ENCODE data around the gene CCN5.
"Not testable (repeated sequence)": the region's sequence is repeated elsewhere in the genome, so short reads cannot be mapped to it uniquely, and the experiment has no call there.

CCN5 gene, protein sequence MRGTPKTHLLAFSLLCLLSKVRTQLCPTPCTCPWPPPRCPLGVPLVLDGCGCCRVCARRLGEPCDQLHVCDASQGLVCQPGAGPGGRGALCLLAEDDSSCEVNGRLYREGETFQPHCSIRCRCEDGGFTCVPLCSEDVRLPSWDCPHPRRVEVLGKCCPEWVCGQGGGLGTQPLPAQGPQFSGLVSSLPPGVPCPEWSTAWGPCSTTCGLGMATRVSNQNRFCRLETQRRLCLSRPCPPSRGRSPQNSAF

DNA sequence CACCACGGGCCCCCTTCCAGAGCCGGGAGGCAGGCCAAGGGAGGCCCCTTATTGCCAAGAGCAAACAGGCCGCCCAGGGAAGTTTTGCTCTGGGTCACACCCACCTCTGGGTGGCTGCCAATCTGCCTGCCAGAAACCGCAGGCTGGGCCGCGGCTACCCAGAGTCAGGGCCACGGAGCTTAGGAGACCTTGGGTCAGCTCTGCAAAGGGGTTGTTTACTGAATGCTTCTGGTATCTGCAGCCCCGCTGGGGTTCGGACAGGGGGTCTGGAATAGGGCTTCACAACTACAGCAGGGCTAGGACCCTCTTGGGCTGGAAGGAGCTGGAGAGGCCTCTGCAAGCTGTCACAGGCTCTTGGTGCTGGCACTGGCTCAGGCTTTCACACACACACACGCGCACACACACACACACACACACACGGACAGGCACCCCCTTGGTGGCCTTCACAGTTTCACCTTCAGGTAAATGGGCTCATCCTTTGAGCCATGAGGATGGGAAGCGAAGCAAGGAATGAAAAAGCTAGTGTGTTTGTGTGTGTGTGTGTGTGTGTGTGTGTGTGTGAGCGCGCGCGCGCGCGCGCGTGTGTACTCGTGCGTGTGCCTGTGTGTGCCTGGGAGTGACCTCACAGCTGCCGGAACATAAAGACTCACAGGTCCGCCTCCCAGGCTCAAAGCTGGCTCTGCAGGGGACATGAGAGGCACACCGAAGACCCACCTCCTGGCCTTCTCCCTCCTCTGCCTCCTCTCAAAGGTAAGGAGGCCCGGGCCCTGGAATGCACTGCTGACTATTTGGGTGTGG, at the start of gene CCN5:
Gene CCN5, plus strand, starts transcription at position 669 of the 798 bp plus-strand sequence. Its CDS starts 22 bp downstream, at position 691.
- FAIRE-seq (no peak), DNase-seq (ENCODE audit: insufficient read length, low spot score) (no peak)

- FAIRE-seq (no peak), DNase-seq (ENCODE audit: insufficient read length, low spot score) (no peak)
Measured at GRCh38 chr20:44666066-44666465, 49.1 kb upstream of the CCN5 start.

- DNase-seq (ENCODE audit: insufficient read length, low spot score); FAIRE-seq: not testable (repeated sequence)
Measured at GRCh38 chr20:44670851-44671250, 44.3 kb upstream of the CCN5 start.

- not testable (repeated sequence) for DNase-seq (ENCODE audit: insufficient read length, low spot score); FAIRE-seq
Measured at GRCh38 chr20:44671541-44671940, 43.6 kb upstream of the CCN5 start.

DNA sequence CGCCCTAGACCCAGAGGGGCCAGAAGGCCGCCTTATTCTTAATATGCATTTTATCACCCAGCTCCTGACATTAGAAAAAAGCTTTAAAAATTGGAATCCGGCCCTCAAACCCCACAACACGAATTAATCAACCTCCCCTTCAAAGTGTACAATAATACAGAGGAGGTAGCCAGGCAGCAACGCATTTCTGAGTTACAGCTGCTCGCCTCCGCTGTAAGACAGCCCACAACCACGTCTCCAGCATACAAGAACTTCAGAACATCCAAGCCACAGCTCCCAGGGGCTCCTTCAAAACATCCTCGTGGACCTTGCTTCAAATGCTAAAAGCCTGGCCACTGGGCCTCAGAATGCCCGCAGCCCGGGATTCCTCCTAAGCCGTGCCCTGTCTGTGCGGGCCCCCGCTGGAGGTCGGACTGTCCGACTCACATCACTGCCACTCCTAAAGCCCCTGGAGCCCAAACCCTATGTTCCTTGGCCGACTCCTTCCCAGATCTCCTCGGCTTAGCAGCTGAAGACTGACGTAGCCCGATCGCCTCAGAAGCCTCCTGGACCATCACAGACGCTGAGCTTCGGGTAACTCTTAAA, 42.8 kb upstream of the CCN5 start:
- not testable (repeated sequence) for DNase-seq (ENCODE audit: insufficient read length, low spot score); FAIRE-seq

- no peak for FAIRE-seq
Measured at GRCh38 chr20:44678242-44678641, 36.9 kb upstream of the CCN5 start.

DNA sequence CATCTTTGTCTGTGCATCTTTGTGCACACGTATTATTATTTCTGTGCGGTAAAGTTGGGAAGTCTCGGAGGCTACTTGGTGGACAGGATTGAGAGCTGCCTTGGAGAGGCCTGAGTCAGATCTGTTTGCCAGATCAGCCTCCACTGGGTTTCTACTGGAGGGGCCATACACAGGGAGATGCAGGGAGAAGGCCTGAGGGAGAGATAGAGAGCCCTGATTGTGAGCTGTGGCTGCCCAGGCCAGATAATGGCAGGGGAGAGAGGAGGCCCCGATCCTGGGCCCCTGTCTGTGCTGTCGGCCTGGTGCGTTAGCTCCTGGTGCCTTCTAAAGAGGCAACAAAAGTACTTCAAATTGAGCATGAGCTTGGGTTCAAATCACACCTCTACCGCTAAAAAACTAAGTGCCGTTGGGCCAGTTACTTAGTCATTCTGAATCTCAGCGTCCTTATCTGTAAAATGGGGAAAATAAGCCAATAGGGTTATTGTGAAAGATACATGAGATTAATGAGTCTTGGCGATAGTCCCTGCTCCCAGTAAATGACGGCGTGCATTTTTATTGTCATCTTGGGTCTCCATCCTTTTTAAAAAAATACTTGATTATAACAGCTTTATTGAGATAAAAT, 36.1 kb upstream of the CCN5 start:
- FAIRE-seq, result no peak

More at GRCh38 chr20:44678242-44678641, 36.9 kb upstream of the CCN5 start:
- no peak for DNase-seq (ENCODE audit: insufficient read length, low spot score)

DNA sequence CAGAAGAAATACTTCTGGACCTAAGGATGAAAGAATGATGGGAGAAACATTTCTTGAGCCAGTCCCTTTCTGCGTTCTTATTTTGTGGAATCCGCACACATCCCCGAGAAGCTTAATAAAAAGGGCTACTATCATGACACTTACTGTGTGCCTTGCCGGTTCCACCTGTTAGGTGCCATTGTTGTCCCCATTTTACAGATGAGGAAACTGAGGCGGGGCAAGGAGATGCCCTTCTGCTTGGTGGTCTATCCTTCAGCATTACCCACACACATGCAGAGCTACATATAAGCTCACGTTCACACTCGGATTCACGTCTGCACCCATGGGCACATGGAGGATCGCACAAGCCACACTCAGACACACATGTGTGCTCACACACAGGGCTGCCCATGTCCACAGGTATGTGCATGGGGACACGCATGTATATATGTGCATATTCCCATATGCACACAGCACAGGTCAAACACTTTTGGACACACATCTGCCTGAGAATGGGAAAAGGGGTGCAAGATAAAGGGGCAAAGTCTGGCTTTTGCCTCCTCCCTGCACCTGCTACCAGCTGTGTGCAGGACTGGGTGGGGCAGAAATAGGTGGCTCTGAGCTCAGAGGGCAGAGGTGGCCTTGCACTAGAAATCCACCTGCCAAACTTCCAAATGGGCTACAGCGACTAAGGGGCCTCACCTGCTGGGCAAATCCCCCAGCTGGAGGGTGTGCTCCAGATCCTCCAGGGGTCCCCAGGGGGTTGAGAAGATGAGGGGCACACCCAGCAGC, 33.2 kb upstream of the CCN5 start:
- DNase-seq (ENCODE audit: insufficient read length, low spot score) (no peak), FAIRE-seq (no peak)

More for the DNA sequence above, 36.1 kb upstream of the CCN5 start:
- no peak for DNase-seq (ENCODE audit: insufficient read length, low spot score)

DNA sequence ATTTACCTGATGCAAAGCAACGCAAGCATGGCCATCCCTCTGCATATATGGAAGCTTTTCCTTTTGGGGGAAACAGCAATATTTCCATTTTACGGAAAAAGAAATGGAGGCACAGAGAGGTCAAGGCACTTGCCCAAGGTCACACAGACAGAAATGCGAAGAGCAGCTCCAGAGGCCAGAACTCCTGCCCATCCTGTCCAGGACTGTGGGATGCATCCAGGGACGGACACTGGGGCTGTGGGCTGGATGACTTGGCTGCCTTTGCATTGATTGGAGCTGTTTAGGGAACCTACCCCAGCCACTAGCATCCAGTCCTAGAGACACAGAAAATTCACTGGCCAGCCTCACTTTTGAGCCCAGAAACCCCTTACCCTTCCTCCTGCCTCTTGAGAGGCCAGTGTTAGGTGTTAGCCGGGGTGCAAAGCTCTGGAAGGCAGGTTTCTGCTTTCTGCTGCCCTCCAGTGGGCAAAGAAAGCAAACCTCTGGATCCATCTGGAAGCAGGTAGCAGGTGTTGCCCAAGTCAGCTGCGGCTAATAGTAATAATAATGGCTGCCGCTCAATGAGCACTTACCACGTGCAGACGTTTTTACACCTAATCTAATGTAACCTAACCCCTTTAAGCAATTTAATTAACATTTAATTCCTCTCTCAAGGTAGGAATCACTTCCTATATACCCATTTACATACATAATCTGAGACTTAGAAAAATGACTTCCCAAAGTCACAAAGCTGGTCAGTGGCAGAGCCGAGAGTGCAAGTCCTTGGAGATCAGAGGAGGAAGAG, 31.7 kb upstream of the CCN5 start:
- DNase-seq (ENCODE audit: insufficient read length, low spot score), result peak; percentile 74
- peak; percentile 18 for FAIRE-seq

GRCh38 chr20:44684047-44684967, 30.9 kb upstream of the CCN5 start:
- no peak for DNase-seq (ENCODE audit: insufficient read length, low spot score)
- no peak for FAIRE-seq

DNA sequence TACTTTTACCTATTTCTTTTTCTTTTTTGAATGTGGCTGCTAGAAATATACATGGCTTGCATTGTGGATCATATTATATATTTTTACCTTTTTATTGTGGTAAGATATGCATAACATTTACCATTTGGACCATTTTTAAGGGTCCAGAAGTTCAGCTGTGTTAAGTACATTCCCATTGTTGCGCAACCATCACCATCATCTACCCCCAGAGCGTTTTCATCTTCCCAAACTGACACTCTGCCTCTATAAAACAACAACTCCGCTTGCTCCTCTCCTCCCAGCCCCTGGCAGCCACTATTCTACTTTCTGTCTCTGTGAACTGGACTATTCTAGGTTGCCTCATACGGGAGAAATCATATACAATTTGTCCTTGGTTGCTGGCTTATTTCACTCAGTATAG, 28.2 kb upstream of the CCN5 start:
- DNase-seq (ENCODE audit: insufficient read length, low spot score), result no peak
- no peak for FAIRE-seq

DNA sequence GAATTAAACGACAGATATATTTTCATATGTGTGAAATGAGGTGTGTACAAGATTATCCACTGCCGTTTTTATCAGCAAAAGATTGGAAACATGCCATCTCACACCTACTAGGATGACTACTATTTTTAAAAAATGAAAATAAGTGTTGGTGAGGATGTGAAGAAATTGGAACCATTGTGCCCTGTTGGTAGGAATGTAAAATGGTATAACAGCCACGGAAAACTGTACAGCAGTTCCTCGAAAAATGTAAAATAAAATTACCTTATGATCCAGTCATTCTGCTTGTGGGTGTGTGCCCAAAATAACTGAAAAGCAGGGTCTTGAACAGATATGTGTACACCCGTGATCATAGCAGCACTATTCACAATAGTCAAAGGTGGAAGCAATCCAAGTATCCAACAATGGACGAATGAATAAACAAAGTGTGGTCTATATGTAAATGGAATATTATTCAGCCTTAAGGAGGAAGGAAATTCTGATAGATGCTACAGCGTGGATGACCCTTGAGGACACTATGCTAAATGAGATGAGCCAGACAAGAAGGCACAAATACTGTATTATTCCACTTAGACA, 27.0 kb upstream of the CCN5 start:
- FAIRE-seq, result no peak
- DNase-seq (ENCODE audit: insufficient read length, low spot score), result no peak

DNA sequence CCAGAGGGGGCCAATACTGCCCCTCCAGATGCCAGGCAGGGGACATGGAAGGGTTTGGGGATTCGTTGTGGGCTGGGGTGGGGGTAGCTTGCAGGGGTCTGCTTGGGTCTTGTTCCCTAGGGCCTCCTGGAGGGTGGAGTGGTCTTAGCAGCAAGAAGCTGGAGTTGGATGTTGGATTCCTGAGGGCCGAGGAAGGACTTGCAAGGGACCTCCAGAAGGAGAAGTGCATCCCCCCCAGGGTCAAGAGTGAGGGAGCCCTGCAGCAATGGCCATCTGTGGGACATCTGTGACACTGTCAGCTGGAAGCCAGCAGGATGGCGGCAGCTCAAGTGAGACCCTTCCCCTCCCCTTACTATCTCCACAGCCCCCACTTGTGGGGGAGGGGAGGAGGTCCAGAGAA, 25.4 kb upstream of the CCN5 start:
- DNase-seq (ENCODE audit: insufficient read length, low spot score) (no peak), FAIRE-seq (no peak)

DNA sequence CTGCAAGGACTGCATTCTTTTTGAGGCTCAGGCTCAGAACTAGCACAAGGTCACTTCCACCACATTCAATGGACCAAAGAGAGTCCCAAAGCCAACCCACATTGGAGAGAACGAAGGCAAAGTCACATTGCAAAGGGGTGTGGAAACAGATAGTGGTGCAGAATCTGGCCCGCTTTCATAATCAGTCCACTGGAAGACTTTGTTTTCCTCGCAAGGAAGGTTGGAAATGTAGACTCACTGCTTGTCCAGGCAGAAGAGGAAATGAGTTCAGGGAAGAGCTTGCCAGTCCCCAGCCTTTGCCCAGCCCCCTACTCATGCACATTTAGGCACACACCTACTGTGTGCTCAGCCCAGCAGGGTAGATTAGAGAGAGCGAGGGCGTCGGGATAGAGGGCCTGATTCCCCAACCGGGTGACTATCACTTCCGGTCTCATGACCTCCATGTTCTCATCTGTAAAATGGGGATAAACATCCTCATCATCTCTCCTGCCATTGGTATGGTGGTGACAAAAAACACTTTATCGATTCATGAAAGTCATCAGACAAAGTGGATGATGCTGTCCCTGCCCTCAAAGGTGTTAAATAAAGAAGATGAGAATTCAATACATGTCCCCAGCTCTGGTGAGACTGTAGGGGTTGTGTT, 24.3 kb upstream of the CCN5 start:
- FAIRE-seq, result no peak
- DNase-seq (ENCODE audit: insufficient read length, low spot score), result no peak

GRCh38 chr20:44691424-44692423, 23.4 kb upstream of the CCN5 start:
- DNase-seq (ENCODE audit: insufficient read length, low spot score), result no peak
- FAIRE-seq, result no peak

GRCh38 chr20:44692932-44693480, 22.2 kb upstream of the CCN5 start:
- no peak for FAIRE-seq
- DNase-seq (ENCODE audit: insufficient read length, low spot score), result no peak
